HCT116 (cell line): ENCODE data around the gene STAC.

Experiments used
- CTCF ChIP-seq, 3 experiments: fragments of 200-600 bp in 1 of 3; sonication (generic) in 1 of 3; IDR thresholded peaks in 2 of 3; conservative IDR thresholded peaks in 1 of 3; 2 replicates each; pipeline ENCODE4 v1.5.1; 2012 to 2017; ENCODE audit warnings: low read depth in 2 of 3, low read length in 2 of 3, antibody characterized with exemption in 1 of 3, borderline replicate concordance in 1 of 3, control low read depth in 1 of 3, mild to moderate bottlenecking in 1 of 3, mixed read lengths in 1 of 3, mixed run types in 1 of 3, moderate library complexity in 1 of 3; ENCODE audit not compliant: insufficient read depth in 1 of 3
- EGR1 ChIP-seq: IDR thresholded peaks from 2 replicates; pipeline ENCODE4 v1.6.1; 2012; ENCODE audit warnings: low read depth
- RAD21 ChIP-seq: IDR thresholded peaks from 2 replicates; pipeline ENCODE4 v1.6.1; 2012; ENCODE audit warnings: low read depth, mild to moderate bottlenecking
- YY1 ChIP-seq: IDR thresholded peaks from 2 replicates; pipeline ENCODE4 v1.6.1; 2011; ENCODE audit warnings: low read length, low read depth, moderate library complexity, mild to moderate bottlenecking; ENCODE audit not compliant: insufficient replicate concordance; ENCODE audit errors: extremely low read depth

- no peak for TF ChIP-seq EGR1
- no peak for TF ChIP-seq RAD21
- TF ChIP-seq CTCF (IDR thresholded peaks at IDR 0.05 in 2 of 3, conservative IDR thresholded peaks at IDR 0.05 in 1 of 3; ENCODE audit: borderline replicate concordance in 1 of 3, insufficient read depth in 1 of 3, low read depth in 2 of 3, low read length in 2 of 3): no peak
- no peak for TF ChIP-seq YY1
Observed at GRCh38 chr3:36494461-36495109, 114.3 kb downstream of the STAC start.
